ENCODE results near the gene KCTD20. TPM values are rescaled to one million over a fixed set of nuclear protein-coding genes. Genes with fewer than 3 reads are reported as not detected.

Gene KCTD20
- total RNA-seq, 6 donors from 2014 or later, result 30.4 to 41.7 (median 36.7) TPM

DNA sequence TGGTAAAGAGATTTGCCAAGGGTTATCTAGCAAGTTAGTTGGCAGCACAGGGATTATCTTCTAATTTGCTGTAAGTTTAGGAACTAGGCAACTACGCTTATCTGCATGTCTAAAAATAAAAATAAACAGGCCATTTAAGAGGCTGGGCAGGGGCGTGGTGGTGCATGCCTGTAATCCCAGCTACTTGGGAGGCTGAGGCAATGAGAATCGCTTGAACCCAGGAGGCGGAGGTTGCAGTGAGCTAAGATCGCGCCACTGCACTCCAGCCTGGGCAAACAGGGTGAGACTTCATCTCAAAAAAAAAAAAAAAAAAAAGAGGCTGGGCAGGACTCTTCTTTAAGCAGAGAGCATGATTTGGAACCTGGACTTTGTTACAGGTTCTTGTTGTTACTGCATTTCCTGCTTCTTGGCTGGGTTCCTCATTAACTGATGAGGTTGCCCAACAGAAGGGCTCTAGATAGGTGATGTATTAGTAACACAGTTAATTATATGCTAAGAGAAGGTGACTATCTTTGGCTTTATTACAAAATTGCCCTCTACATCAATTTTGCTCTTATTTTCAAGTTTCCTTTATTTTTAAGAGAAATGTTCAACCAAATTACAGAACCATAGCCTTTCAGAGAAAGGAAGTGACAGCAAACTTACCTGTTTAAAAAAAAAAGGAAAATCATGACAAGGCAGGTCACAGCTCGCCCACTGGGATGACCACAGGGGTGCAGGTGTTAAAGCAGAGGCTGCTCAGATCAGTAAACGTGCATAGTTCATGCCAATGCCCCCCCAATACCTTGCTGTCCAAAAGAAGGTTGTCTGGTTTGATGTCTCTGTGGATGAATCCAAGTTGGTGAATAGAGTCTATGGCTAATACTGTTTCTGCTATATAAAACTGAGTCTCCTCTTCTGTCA is 72.0 kb downstream of the KCTD20 start:
- Histone ChIP-seq H3K4me1 (no peaks in the 10 kb centered on the region), H3K27ac (no peak overlapping the region), H3K36me3 (peaks cover 7 to 84% (median 32%) of the 10 kb centered on the region in 4 donors), H3K27me3 (no peaks in the 10 kb centered on the region), H3K4me3 (no peak overlapping the region), H3K9me3 (no peaks in the 10 kb centered on the region)
- WGBS, 2 donors, result 86 to 94% methylated on average over 8 of the region's 8 CpGs
- DNase-seq (no peak), ATAC-seq (ENCODE audit: low FRiP score in 2 of 2) (no peak)
- TF ChIP-seq POLR2A (IDR thresholded peaks at IDR 0.05) (no peak), EP300 (IDR thresholded peaks at IDR 0.05) (no peak), POLR2AphosphoS5 (IDR thresholded peaks at IDR 0.05) (no peak)

- Histone ChIP-seq H3K27ac (no peak overlapping the region), H3K4me3 (no peak overlapping the region), H3K4me1 (no peaks in the 10 kb centered on the region), H3K9me3 (no peaks in the 10 kb centered on the region), H3K36me3 (peaks cover 7 to 86% (median 30%) of the 10 kb centered on the region in 4 donors), H3K27me3 (no peaks in the 10 kb centered on the region)
- WGBS, 2 donors, result 77 to 80% methylated on average over 3 of the region's 3 CpGs
- TF ChIP-seq POLR2A (IDR thresholded peaks at IDR 0.05) (no peak), EP300 (IDR thresholded peaks at IDR 0.05) (no peak)
- no peak for ATAC-seq (ENCODE audit: low FRiP score in 2 of 2)
- DNase-seq, result no peak
These were observed 73.0 kb downstream of the KCTD20 start for GRCh38 chr6:36515844-36516243.

- Histone ChIP-seq H3K27me3 (no peaks in the 10 kb centered on the region), H3K4me1 (no peaks in the 10 kb centered on the region), H3K36me3 (peaks cover 9 to 88% (median 31%) of the 10 kb centered on the region in 4 donors), H3K4me3 (no peak overlapping the region), H3K9me3 (no peaks in the 10 kb centered on the region), H3K27ac (no peak overlapping the region)
- no peak for TF ChIP-seq POLR2A (IDR thresholded peaks at IDR 0.05)
- TF ChIP-seq, protein P1, sequence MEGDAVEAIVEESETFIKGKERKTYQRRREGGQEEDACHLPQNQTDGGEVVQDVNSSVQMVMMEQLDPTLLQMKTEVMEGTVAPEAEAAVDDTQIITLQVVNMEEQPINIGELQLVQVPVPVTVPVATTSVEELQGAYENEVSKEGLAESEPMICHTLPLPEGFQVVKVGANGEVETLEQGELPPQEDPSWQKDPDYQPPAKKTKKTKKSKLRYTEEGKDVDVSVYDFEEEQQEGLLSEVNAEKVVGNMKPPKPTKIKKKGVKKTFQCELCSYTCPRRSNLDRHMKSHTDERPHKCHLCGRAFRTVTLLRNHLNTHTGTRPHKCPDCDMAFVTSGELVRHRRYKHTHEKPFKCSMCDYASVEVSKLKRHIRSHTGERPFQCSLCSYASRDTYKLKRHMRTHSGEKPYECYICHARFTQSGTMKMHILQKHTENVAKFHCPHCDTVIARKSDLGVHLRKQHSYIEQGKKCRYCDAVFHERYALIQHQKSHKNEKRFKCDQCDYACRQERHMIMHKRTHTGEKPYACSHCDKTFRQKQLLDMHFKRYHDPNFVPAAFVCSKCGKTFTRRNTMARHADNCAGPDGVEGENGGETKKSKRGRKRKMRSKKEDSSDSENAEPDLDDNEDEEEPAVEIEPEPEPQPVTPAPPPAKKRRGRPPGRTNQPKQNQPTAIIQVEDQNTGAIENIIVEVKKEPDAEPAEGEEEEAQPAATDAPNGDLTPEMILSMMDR (IDR thresholded peaks at IDR 0.05), result no peak
- no peak for TF ChIP-seq POLR2AphosphoS5 (IDR thresholded peaks at IDR 0.05)
- DNase-seq (no peak), ATAC-seq (ENCODE audit: low FRiP score in 2 of 2) (no peak)
- WGBS, 2 donors, result 91 to 94% methylated on average over 4 of the region's 4 CpGs
These were observed 73.8 kb downstream of the KCTD20 start for GRCh38 chr6:36516559-36516958.

- no peaks in the 10 kb centered on the region for H3K4me1 ChIP-seq
- H3K27me3 ChIP-seq, result no peaks in the 10 kb centered on the region
- TF ChIP-seq EP300 (IDR thresholded peaks at IDR 0.05), result no peak
- no peak for TF ChIP-seq POLR2AphosphoS5 (IDR thresholded peaks at IDR 0.05)
- TF ChIP-seq, protein P1 (IDR thresholded peaks at IDR 0.05), result no peak
- TF ChIP-seq POLR2A (IDR thresholded peaks at IDR 0.05), result no peak
- H3K9me3 ChIP-seq, result no peaks in the 10 kb centered on the region
- ATAC-seq (ENCODE audit: low FRiP score in 2 of 2) (no peak), DNase-seq (no peak)
- H3K4me3 ChIP-seq, result no peak overlapping the region
- peaks cover 9 to 88% (median 30%) of the 10 kb centered on the region in 4 donors for H3K36me3 ChIP-seq
- no peak overlapping the region for H3K27ac ChIP-seq
These were observed 74.2 kb downstream of the KCTD20 start for GRCh38 chr6:36516988-36517387.

- H3K9me3 ChIP-seq, result no peaks in the 10 kb centered on the region
- TF ChIP-seq, protein P1 (IDR thresholded peaks at IDR 0.05), result no peak
- TF ChIP-seq POLR2AphosphoS5 (IDR thresholded peaks at IDR 0.05) (no peak), EP300 (IDR thresholded peaks at IDR 0.05) (no peak), POLR2A (IDR thresholded peaks at IDR 0.05) (no peak)
- no peak overlapping the region for H3K27ac ChIP-seq
- H3K4me3 ChIP-seq, result no peak overlapping the region
- DNase-seq (no peak), ATAC-seq (ENCODE audit: low FRiP score in 2 of 2) (no peak)
- H3K4me1 ChIP-seq, result no peaks in the 10 kb centered on the region
- no peaks in the 10 kb centered on the region for H3K27me3 ChIP-seq
- H3K36me3 ChIP-seq, result peaks cover 9 to 88% (median 34%) of the 10 kb centered on the region in 4 donors
- WGBS, 2 donors, result 80 to 82% methylated on average over 2 of the region's 2 CpGs
These were observed 74.6 kb downstream of the KCTD20 start for GRCh38 chr6:36517408-36517807.
